ENCODE measurements around the gene SUPT3H. TPM values are rescaled to one million over a fixed set of nuclear protein-coding genes. Genes with fewer than 3 reads are reported as not detected.

The SUPT3H gene
- total RNA-seq, 1 experiment from 2014 or later, result 10.3 TPM

DNA sequence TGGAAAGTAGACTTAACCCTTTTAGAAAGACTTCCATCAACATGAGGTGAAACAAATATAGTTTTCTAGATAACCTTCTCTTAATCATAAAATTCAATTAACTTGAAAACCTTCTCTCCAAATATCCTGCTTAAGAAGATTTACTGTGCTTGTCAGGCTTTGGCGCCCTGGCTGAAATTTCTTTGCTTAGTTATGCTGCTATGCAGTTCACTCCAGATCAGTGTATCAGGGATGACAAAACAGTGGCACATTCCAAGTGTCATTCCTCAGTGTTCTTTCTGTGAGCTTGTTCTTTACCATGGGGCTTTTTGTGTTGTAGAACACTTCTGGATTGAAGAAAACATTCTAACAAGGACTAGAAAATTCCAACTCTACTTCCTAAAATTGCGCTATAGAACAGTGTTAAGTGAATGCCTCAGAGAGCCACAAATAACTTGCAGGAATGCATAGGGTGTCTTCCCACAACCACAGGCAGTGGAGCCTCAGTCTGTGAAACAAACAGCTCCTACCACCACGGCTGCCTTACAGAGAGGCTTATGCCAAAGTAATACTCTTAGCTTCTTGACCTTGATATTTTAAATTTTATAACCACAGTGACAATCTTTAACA, 546.6 kb downstream of the SUPT3H start:
- no peaks in the 10 kb centered on the region for H3K4me1 Mint-ChIP-seq (ENCODE audit: low read depth, unreplicated experiment)
- no peak overlapping the region for H3K4me3 Mint-ChIP-seq (ENCODE audit: low read depth, unreplicated experiment)
- H3K36me3 Mint-ChIP-seq (ENCODE audit: insufficient read depth, unreplicated experiment), result no peaks in the 10 kb centered on the region
- no TSS peak for BruUV-seq (replicated peaks)
- TF ChIP-seq, protein P1, sequence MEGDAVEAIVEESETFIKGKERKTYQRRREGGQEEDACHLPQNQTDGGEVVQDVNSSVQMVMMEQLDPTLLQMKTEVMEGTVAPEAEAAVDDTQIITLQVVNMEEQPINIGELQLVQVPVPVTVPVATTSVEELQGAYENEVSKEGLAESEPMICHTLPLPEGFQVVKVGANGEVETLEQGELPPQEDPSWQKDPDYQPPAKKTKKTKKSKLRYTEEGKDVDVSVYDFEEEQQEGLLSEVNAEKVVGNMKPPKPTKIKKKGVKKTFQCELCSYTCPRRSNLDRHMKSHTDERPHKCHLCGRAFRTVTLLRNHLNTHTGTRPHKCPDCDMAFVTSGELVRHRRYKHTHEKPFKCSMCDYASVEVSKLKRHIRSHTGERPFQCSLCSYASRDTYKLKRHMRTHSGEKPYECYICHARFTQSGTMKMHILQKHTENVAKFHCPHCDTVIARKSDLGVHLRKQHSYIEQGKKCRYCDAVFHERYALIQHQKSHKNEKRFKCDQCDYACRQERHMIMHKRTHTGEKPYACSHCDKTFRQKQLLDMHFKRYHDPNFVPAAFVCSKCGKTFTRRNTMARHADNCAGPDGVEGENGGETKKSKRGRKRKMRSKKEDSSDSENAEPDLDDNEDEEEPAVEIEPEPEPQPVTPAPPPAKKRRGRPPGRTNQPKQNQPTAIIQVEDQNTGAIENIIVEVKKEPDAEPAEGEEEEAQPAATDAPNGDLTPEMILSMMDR (IDR thresholded peaks at IDR 0.05; ENCODE audit: unreplicated experiment), result no peak
- H3K27me3 Mint-ChIP-seq (ENCODE audit: unreplicated experiment), result no peaks in the 10 kb centered on the region
- CTCF ChIA-PET, result no interaction called here
- no peaks in the 10 kb centered on the region for H3K9me3 Mint-ChIP-seq (ENCODE audit: low read depth, unreplicated experiment)
- no peak for DNase-seq
- intact Hi-C loops (cut with micrococcal nuclease; ENCODE audit: unreplicated experiment), result no loop called here
- H3K27ac Mint-ChIP-seq (ENCODE audit: unreplicated experiment), result no peak overlapping the region

DNA sequence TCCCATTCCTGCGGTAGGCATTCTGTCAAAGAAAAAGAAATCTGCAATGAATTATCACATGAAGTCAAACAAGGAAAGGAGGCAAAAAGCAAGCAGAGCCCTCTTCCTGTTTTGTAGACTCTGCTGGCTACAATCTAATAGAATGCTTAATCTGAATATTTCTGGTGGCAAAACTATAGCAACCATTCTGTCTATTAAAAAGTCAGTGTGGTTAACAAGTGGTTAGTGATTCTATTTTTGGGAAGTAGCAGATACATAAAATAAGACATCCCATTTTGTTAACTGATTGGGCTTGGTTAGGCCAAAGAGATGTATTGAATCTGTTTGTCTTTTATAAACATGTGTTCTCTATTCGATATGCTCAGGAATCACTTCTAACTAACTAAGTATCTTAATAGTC, 547.9 kb downstream of the SUPT3H start:
- H3K27ac Mint-ChIP-seq (ENCODE audit: unreplicated experiment), result no peak overlapping the region
- H3K9me3 Mint-ChIP-seq (ENCODE audit: low read depth, unreplicated experiment), result no peaks in the 10 kb centered on the region
- DNase-seq, result no peak
- CTCF ChIA-PET, result no interaction called here
- TF ChIP-seq, protein P1 (IDR thresholded peaks at IDR 0.05; ENCODE audit: unreplicated experiment), result no peak
- H3K27me3 Mint-ChIP-seq (ENCODE audit: unreplicated experiment), result no peaks in the 10 kb centered on the region
- H3K36me3 Mint-ChIP-seq (ENCODE audit: insufficient read depth, unreplicated experiment), result no peaks in the 10 kb centered on the region
- no peaks in the 10 kb centered on the region for H3K4me1 Mint-ChIP-seq (ENCODE audit: low read depth, unreplicated experiment)
- intact Hi-C loops (cut with micrococcal nuclease; ENCODE audit: unreplicated experiment), result no loop called here
- no peak overlapping the region for H3K4me3 Mint-ChIP-seq (ENCODE audit: low read depth, unreplicated experiment)
- BruUV-seq (replicated peaks), result no TSS peak

DNA sequence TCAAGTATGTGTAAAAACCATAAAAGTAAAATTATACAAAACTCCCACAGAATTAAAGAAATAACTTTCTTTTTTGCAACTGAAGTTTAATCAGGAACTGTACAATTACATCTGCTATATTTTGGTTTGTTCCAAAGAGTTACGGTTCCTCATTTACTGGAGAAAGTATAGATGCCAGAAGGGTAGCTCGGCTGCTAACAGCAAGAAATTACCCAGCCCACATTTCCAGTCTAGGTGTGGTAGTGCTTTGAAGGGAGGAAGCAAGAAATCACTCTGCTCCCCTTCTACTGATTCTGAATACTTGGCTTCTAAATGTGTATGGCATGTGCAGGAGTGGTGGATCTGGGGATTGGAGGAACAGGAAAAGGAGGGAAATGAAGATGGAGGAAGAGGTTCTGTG, 549.0 kb downstream of the SUPT3H start:
- DNase-seq, result no peak
- H3K4me3 Mint-ChIP-seq (ENCODE audit: low read depth, unreplicated experiment), result no peak overlapping the region
- intact Hi-C loops (cut with micrococcal nuclease; ENCODE audit: unreplicated experiment), result no loop called here
- no peaks in the 10 kb centered on the region for H3K36me3 Mint-ChIP-seq (ENCODE audit: insufficient read depth, unreplicated experiment)
- H3K9me3 Mint-ChIP-seq (ENCODE audit: low read depth, unreplicated experiment), result no peaks in the 10 kb centered on the region
- H3K4me1 Mint-ChIP-seq (ENCODE audit: low read depth, unreplicated experiment), result no peaks in the 10 kb centered on the region
- TF ChIP-seq, protein P1 (IDR thresholded peaks at IDR 0.05; ENCODE audit: unreplicated experiment), result no peak
- no peaks in the 10 kb centered on the region for H3K27me3 Mint-ChIP-seq (ENCODE audit: unreplicated experiment)
- no TSS peak for BruUV-seq (replicated peaks)
- CTCF ChIA-PET, result no interaction called here
- no peak overlapping the region for H3K27ac Mint-ChIP-seq (ENCODE audit: unreplicated experiment)

DNA sequence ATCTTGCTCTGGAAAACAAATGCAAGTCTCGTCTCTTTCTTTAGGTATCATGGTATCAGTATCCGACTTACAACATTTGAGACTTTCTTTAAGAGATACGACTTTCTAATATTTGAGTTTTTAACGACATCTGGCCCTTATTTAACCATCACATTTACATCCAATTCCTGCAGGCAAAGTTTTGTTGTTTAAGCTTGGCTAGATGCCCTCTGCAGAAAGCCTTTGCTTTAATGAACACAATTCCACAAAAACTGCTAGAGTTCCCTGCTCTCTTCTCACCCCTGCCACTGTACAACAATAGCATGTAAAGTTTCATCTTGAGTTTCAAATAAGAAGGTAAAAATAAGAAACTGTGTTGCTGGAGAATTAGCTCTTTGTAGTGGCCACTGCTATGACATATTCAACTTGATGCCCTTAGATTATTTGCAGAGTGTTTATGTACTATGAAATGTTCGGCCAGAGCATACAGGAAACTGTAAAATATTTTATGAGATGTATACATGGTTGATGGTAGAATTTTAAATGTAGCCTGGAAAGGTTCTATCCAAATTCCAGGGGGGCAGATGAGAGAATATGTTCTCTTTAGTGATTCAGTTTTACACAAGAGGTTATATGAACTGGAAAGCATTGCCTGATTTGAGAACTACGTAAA, 551.6 kb downstream of the SUPT3H start:
- Mint-ChIP-seq H3K4me1 (ENCODE audit: low read depth, unreplicated experiment) (no peaks in the 10 kb centered on the region), H3K4me3 (ENCODE audit: low read depth, unreplicated experiment) (no peak overlapping the region), H3K36me3 (ENCODE audit: insufficient read depth, unreplicated experiment) (no peaks in the 10 kb centered on the region), H3K27me3 (ENCODE audit: unreplicated experiment) (no peaks in the 10 kb centered on the region), H3K9me3 (ENCODE audit: low read depth, unreplicated experiment) (no peaks in the 10 kb centered on the region), H3K27ac (ENCODE audit: unreplicated experiment) (no peak overlapping the region)
- BruUV-seq (replicated peaks), result no TSS peak
- DNase-seq, result no peak
- TF ChIP-seq, protein P1 (IDR thresholded peaks at IDR 0.05; ENCODE audit: unreplicated experiment), result no peak
- CTCF ChIA-PET, result interaction anchor here (0.7 kb wide), 1 partner anchor 9 kb away, joined by 3 read pairs; no protein-coding TSS in a partner anchor
- intact Hi-C loops (cut with micrococcal nuclease; ENCODE audit: unreplicated experiment), result no loop called here

Data from Calu3 (cell line).